ENCODE data around the gene AURKAIP1.
"Not testable (repeated sequence)": the region's sequence is repeated elsewhere in the genome, so short reads cannot be mapped to it uniquely, and the experiment has no call there.

The AURKAIP1 gene

DNA sequence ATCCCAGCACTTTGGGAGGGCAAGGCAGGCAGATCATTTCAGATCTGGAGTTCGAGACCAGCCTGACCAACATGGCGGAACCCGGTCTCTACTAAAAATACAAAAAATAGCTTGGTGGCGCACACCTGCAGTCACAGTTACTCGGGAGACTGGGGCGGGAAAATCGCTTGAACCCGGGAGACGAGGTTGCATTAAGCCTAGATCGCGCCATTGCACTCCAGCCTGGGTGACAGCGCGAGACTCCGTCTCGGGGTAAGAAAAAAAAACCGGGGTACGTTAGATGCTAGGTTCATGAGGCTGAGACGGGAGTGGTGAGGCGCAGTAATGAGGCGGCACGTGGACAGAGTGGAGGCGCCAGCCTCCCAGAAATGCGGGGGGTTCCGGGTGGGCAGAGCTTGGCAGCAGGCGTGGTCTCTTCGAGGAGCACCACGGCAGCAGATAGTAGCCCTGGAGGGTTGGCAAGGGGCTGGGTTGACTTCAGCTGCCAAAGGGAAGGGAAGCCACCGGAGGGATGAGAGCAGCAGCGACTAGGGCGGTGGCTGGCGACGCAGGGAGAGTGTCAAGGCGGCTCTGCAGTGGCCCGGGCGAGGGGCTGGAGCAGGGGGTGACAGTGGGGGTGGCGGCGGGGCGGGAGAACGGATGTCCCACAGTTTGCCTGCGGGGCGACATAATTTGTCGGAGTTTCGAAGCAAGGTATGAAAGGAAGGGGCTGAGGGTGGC, 31.3 kb upstream of the AURKAIP1 start:
- DNase-seq (ENCODE audit: low spot score) = peak; percentile 13

DNA sequence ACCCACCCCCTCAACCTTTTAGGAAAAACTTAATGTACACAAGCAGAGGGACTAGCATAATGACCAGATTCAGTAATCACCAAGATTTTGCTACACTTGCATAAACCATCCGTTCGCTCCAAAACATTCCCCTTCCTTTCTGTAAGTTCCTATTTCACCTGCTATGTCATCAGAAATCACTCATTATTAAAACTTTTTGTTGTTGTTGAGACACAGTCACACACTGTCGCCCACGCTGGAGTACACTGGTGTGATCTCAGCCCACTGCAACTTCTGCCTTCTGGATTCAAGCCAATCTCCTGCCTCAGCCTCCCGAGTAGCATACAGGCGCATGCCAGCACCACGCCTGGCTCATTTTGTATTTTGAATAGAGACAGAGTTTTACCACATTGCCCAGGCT, 28.6 kb upstream of the AURKAIP1 start:
- DNase-seq (ENCODE audit: low spot score) = no peak

DNA sequence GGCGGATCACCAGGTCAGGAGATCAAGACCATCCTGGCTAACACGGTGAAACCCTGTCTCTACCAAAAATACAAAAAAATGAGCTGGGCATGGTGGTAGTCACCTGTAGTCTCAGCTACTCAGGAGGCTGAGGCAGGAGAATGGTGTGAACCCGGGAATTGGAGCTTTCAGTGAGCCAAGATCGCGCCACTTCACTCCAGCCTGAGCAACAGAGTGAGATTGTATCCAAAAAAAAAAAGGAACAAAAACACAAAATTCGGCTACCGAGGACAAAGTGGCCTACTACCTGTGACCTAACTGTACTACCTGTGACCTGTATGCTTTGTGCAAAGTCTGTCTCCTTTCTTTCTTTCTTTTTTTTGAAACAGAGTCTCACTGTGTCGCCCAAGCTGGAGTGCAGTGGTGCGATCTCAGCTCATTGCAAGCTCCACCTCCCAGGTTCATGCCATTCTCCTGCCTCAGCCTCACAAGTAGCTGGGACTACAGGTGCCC, 27.9 kb upstream of the AURKAIP1 start:
- DNase-seq (ENCODE audit: low spot score) = not testable (repeated sequence)

DNA sequence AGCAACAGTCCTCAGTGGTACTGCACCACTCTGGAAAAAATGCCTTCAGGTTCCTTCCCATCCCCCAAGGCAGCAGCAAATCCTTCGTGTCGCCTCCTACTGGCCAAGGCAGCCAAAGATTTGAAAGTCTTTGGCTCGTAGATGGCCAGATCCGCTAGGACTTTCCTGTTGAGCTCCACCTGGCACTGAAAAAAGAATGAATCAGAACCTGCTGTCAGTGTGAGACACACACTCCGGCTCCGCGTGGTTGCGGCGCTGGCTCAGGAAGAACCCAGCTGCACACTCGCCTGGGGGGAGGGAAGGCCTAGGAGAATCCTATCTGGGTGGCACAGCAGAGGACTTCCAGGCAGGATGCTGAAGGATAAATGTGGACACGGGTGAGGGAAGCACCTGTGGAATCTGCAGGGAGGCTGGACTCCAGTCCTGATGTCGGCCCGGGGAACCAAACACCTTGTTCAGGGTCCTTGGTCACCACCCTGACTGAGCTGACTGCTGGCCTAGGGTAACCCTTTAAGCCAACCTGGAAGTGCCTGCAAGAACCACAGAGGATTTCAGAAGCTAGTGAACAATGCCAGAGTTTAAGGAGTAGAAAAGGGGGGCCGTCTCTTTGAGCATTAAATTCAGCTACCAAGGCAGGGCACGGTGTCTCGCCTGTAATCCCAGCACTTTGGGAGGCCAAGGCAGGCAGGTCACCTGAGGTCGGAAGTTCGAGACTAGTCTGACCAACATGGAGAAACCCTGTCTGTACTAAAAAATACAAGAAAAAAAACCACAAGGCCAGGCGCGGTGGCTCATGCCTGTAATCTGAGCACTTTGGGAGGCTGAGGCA, 27.3 kb upstream of the AURKAIP1 start:
- DNase-seq (ENCODE audit: low spot score) = peak; percentile 13

DNA sequence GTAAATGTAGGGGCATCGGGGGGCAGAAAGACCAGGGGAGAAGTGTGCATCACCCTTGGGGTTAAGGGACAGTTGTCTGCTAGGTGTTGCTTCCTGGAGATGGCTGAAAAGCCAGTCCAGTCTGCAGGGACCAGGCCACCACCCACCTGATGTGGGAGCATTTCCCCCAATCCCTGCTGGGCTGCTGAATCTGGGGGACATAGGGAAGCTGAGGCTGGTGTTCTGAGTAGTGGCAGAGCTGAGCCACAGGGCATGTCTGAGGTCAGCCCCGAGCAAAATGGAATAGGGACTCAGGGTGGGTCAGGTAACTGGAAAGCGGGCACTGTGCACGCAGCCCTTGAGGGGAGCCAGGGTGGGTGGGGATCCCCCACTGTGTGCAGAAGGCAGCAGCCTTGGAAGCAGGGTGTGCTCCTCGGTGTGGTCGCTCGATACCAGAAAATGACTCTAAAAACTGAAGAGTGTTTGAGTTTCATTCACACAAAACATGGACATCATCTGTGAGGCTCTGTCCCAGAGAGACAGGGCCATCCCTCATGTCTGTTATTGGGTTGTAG, 26.5 kb upstream of the AURKAIP1 start:
- DNase-seq (ENCODE audit: low spot score) = no peak

DNA sequence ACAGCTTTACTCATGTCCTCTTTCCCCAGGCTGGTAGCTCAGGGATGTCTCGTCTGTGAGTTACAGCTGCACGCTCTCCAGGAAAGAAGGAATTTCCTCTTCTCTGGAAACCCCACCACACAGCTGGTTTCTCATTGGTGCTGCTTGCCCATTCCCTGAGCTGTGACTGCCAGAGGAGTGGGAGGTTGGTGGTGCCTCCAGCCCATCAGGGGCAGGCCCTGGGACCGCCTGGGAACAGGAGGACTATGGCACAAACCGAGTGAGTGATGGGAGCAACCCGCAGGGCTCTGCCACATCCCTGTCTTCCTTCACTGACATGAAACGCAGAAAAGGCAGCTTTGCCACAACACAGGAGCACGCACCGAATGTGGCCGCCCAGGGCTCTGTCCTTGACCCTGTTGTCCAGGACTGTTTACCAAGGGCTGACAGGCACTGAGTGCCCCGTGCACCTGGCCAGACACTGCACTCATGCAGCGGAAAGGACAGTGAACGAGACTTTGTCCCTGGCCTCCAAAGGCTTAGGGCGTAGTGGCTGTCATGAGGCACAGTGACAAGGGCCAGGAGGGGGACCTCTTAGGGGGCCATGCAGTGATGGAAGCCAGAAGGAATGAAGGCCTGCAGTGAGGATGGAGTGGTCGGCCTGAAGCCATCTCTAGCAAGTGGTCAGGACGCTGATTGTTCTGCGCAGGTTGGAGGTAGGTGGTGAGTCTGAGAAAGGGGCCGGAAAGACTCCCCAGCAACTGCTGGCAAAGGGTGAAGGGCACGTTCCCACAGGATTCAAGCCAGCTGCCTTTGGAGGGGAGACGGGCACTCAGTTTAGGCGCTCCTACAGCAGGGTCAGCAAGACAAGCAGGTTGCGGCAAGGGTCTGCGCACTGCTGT, 25.8 kb upstream of the AURKAIP1 start:
- DNase-seq (ENCODE audit: low spot score) = no peak

DNA sequence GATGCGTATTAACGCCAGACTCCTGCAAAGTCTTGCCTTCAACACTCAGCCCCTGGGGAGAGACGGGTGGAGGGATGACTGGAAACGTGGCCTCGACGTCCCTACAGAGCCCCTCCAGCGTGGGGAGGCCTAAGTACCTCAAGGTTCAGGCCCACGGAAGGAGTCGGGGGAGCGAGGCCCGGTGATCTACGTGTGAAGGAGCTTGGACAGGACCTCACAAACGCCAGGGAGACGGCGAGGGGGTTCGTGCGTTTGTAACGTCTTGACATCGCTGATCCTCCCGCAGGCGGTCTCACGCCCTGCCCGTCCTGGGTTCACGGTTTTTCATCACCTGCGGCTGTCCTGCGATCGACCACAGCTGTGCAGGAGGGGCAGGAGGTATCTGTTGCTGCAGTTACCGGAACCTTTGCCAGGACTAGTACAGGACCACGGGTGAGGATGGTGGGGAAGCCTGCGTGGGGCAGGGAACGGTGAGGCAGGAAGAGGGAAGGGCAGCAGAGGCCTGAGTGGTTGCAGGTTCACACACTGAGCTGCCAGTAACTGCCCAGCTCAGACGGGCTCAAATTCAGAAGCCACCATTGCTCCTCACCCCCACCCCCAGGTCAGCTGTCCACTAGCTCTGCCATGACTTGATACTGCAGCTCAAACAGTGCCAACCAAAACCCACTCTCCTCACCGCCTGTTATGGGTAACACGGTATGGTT, 25.0 kb upstream of the AURKAIP1 start:
- no peak for DNase-seq (ENCODE audit: low spot score)

DNA sequence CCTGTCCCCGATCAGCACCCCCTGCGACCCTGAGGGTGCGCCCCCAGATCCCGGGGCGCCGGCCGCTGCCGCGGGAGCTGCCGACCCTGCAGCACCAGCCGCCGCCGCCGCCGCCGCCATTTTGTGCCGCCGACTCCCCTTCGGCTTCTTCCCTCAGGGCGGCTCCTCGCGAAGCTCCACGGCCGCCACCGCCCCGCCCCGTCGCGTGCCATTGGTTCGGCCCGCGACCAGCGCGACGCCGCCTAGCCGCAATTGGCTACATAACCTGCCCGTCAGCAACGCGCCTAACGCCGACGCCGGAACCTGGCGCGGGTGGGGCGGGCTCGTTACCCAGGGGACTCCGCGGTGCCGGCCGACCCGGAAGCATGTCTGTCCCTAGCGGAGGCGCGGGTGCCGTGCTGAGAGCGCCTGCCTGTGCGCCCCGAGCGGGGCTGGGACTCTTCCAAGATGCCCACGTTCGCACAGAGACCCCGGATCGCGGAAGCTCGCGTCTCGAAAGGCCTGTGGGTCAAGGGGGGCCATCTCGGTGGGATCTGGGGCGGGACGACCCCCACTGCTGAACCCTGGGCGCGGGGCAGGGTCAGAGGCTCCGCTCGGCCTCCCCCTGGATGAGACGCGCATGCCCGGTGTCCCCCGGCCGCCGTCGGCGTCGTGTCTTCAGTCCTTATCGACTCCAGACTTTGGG, 24.3 kb upstream of the AURKAIP1 start, which contains the start of gene CCNL2:
TSS of gene CCNL2 (minus strand) at position 149 of the 685 bp plus-strand sequence. CDS start at position 120, 29 bp downstream.
- DNase-seq (ENCODE audit: low spot score) = peak; percentile 99

DNA sequence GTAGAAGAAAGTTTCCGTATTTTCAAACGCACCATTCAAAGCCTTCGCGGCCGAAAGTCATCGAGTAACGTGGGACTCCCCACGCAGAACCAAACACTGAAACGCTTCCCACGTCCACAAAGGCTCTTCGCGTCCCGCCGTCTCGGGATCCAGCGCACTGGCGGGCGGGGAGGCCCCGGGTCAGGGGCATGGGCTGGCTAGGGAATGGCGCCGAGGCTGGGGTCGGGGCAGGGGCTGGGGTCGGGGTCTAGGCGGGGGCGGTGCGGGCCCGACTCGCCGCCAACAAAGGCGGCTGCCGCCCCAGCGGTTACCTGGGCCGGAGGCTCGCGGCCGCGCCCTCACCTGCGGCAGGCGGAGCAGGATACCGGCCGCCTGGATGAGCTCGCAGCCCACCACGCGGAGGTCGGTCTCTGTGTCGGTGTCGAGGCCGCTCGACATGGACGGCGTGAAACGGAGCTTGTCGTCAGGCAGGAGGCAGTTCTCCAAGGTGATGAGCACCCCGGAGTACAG, 23.7 kb upstream of the AURKAIP1 start:
- DNase-seq (ENCODE audit: low spot score) = peak; percentile 26

DNA sequence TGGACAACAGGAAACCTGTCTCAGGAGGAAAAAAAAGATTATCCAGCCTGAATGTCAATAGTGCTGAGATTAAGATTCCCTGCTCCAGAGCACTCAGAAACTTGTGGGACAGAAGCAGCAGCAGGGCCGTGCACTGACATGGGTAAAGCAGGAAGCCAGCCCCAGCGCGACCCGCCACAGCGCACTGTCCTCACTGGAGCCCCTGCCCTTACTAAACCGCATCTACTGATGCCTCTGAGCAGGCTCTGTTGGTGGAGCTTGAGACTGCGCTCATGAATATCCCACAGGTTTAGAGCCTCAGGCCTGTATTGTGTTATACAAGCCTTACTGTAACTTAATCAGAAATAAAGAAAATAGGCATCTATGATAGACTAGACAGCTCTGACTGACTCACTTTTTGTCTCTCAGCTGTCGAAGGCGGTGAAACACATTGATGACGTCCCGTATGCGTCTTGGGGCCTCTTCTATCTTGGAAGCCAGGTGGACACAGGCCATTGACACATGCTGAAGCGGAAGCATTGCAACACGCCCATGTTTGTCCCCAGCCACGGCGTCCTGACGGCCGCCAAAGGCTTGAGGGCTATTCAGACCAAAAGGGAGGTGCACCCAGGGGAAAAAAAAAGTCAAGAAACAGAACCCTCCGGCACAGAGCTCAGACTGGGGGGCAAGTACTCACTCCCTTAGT, 23.0 kb upstream of the AURKAIP1 start:
- DNase-seq (ENCODE audit: low spot score) = peak; percentile 35

DNA sequence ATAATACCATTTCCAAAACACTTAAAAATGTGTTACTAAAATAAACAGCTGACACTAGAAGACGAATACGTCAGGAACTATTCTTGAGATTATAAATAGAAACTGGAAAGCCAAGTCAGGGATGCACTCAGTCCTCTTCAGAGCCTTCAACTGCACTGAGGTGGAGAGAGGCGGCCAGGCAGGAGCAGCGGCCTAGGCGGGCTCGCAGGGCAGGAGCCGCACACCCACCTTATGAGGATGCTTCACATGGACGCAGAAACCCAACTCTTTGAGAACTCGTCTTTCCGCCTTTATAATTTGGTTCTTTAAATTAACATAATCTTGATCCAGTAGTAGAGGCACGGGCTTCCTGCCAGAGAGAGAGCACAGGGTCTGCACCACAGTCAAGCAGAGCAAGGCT, 20.2 kb upstream of the AURKAIP1 start:
- DNase-seq (ENCODE audit: low spot score) = no peak

DNA sequence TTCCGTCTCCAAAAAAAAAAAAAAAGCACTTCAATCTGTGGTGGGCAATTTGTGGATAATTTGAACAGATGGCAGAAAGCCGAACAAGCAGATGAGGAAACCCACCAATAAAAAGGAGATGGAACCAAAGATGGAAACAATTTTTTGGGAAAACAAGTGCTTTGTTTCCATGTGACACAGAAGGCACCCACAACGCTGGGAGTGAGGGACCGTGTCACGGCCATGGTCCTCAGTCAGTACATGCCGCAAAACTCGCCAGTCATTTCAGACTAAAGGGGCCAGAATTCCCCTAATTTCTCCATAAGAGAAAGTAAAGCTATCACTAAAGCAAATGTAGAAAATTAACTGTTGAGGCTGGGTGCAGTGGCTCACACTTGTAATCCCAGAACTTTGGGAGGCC, 19.1 kb upstream of the AURKAIP1 start:
- no peak for DNase-seq (ENCODE audit: low spot score)

DNA sequence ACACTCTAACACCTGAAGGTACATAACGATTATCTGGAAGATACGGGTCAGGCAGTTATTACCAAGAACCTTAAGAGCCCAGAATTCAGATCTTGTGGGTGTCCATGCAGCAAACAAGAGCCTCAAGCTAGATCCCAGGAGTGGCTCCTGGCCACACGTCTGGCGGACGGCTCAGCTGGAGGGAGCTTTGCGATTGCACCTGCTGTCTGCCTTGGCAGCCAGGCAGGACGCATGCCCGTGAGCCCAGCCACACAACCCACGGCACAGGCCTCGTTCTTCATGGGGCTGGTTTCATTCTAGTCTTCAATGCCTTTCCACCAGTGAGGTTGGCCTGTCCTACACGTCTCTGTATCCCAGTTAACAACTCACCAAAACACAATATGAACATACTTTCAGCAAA, 18.4 kb upstream of the AURKAIP1 start:
- no peak for DNase-seq (ENCODE audit: low spot score)

DNA sequence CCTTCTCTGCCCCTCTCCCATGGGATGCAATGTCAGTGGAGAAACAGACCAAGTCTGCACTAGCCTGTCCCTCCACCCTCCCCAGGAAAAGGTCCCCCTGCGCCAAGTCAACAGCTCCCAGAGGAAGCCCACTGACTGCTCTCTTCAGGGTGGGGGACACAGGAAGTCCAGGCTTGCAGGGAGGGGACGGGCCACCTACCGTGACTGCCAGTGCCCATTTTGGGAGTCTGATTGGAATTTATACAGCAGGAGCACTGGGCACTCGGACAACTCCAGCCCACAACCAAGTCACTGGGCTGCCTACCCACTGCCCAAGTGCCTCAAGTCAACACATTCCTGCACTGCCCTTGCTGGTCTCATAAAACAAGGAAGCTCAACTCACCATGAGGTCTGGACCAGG, 18.0 kb upstream of the AURKAIP1 start:
- no peak for DNase-seq (ENCODE audit: low spot score)

DNA sequence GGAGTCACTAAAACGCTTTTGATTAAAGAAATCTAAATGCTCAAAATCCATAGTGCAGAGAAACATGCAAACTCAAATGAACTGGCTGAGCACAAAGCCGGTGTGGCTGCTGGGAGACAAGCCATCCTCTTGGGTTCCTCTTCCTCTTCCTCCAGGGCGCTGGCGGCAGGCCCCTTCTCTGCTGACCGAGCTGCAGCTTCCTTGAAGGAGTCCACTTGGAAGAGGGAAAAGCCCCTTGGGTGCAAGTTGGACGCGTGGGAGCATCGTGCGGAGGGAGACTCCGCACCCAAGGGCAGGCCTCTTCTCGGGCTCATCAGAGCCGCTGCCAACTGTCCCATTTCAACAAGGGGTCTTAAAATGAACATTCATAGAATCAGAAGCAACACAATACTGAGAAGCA, 16.2 kb upstream of the AURKAIP1 start:
- DNase-seq (ENCODE audit: low spot score) = no peak

DNA sequence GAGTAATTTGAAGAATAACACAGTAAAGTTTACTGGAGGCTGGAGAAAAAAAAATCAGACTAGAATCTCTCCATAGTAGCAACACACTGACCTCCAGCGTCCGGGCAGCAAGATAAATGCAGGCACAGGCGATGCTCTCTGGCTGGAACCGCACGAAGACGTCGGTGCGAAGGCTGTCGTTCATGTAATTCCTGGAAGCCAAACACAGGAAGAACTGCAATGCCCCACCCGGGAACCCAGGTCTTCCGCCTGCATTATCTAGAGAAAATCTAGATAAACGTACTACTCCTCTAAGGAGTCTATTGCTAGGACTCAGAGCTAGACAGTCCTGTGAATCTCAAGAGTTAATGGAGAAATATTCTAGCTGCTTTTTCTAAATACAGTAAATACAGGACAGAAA, 15.7 kb upstream of the AURKAIP1 start:
- no peak for DNase-seq (ENCODE audit: low spot score)

DNA sequence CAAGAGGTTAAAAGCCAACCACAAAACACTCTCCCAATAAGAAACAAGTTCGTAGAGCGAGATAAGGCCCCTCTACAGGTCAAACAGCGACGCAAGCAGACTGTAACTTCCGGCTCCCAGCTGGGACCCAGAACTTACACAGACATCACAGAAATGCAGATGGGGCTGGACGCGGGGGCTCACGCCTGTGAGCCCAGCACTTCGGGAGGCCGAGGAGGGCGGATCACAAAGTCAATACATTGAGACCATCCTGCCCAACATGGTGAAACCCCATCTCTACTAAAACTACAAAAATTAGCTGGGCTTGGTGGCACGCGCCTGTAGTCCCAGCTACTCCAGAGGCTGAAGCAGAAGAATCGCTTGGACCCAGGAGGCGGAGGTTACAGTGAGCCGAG, 13.1 kb upstream of the AURKAIP1 start:
- DNase-seq (ENCODE audit: low spot score) = no peak

DNA sequence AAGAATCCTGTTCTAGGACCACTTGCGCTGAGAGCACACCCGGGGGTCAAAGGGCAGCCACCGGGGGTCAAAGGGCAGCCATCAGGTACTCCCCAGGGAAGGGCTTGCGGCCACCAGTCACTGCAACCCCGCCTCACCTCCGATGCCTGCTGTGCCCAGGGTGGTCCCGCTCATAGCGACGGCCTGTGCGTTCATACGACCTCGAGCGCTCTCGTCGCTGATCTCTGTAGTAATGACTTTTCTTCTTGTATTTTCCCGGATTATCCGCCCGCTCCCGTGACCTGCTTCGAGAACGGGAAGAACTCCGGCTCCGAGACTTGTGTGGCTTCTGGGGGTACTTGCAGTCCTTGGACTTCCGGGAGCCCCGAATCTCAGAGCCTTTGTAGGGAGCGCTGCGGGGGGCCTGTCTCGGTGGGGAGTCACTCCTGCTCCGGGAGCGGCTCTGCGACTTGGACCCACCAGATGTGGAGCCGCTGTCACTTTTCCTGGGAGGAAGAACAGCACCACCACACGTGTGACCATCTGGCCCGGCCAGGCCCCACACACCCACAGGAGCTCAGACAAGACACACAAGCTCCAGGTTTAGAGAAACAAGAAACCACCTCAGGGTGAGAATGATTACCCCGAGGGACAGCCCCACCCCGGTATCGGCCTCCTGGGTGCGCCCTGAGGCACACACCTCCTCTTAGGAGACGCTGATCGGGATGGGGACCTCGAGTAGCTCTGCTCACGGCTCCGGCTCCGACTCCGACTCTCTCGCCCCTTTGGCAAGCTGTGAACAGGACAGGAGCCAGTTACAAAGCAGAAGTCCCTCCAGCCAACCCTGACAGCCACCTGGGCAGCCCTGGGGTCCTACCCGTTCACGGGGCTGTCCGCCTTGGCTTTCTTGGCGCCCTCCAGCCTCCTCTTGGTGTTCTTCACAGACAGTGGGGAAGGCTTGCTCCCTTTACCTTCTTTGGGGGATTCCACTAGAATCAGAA, 12.4 kb upstream of the AURKAIP1 start:
- no peak for DNase-seq (ENCODE audit: low spot score)

DNA sequence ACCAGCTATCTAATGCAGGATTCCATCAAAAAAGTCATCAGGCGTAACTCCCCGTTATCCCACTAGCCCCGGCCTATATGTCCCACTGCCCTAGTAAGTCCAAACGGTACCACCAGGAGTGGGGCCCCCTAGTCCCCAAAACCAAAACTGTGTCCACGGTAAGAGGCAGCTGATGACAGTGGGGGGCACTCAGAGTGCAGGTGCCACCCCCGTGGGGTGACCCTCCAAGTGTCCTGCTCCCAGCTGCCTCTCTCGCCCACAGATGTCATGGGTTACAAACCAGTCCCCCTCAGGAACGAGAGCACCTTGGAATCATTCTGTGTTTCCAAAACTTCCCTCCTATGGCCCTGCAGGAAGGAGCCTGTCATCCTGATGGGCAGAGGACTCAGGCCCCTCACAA, 10.9 kb upstream of the AURKAIP1 start:
- DNase-seq (ENCODE audit: low spot score) = no peak
